Measurements from ENCODE around the gene GNS.
"Not testable (repeated sequence)": the region's sequence is repeated elsewhere in the genome, so short reads cannot be mapped to it uniquely, and the experiment has no call there.

Gene GNS

GRCh38 chr12:64695550-64695949 lies 63.7 kb downstream of the GNS start:
- DNase-seq (ENCODE audit: low spot score) = no peak

GRCh38 chr12:64694130-64695040 lies 64.8 kb downstream of the GNS start:
- DNase-seq (ENCODE audit: low spot score) = no peak

DNA sequence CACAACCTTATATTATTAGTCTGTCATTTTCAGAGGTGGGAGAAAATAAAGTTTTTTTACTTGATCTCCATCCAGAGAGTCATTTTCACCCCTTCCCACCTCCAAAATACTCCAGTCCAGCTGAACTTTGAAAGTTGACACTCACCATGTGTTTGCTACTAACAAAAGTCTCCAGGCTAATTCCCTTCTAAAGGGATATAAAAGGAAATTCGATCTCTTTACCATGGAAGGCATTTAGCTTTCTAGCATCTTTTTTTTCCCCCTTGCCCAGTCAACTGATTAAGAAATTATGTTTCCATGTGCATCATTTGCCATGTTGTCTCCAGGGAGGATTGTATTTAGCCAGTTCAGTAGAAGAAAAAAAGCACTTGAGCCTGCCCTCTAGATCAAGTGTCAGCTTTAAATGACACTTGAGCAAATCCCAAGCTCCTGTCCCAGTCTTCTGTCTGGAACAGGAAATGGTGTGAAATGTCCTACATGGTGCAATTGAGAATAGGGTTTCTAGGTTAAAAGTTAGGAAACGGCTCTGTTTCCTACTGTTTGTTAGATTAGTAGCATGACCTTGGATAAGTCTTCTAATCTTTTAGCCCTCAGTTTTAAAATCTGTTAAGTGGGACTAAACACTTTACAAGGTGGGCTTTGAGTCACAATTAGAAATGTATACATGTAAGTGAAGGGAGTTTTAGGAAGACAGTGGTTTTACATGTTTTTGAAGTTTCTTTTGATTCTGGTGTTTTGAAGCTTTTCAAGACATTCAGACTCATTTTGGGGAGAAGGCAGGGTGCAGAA lies 67.2 kb downstream of the GNS start:
- DNase-seq (ENCODE audit: low spot score) = no peak

DNA sequence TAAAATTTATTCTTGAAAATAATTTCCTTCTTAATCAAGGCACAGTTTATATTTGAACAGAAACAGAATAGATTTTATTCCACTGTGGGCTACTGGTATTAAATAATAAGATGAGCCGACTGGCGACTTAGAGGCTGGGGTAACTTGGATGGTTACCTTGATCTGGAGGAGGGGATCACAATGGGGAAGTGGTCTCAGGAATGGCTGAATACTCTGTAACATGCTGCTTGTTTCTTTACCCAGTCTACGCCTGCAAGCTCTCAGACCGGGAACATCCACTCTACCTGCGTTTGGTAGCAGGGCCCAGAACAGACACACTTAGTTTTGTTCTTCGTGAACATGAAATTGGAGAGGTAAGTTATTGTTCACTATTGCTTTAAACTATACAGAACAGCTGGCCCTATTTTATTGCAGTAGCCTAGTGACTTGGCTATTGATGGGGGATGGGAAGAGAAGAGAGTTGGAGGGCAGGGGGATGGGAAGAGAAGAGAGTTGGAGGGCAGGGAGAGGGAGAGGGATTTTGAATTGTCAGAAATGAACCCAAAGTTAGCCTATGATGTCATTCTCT lies 67.9 kb downstream of the GNS start:
- no peak for DNase-seq (ENCODE audit: low spot score)

- not testable (repeated sequence) for DNase-seq (ENCODE audit: low spot score)
Observed at GRCh38 chr12:64690236-64690635, 69.0 kb downstream of the GNS start.

DNA sequence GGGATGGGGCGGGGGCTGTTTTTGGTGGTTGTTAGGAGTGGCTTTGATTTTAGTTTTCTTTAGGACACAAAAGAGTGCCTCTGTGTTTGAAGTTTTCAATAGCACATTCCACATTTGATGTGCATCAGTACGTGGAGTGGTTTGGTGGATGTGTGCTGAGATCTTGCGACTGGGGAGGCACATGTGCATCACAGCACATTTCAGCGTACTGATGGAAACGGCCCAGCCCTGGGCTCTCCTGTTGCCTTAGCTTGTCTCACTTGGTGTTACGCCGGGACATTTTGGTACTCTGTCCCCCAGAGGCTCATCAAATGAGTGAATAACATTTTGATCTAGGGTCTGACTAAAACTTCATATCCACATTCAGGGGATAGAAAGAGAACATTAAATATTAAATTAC lies 70.5 kb downstream of the GNS start:
- no peak for DNase-seq (ENCODE audit: low spot score)

GRCh38 chr12:64688219-64688618 lies 71.0 kb downstream of the GNS start:
- DNase-seq (ENCODE audit: low spot score) = no peak

- DNase-seq (ENCODE audit: low spot score) = no peak
Observed at GRCh38 chr12:64687816-64688215, 71.4 kb downstream of the GNS start.

- DNase-seq (ENCODE audit: low spot score) = no peak
Observed at GRCh38 chr12:64685605-64686004, 73.6 kb downstream of the GNS start.

- DNase-seq (ENCODE audit: low spot score) = no peak
Observed at GRCh38 chr12:64685050-64685449, 74.2 kb downstream of the GNS start.

DNA sequence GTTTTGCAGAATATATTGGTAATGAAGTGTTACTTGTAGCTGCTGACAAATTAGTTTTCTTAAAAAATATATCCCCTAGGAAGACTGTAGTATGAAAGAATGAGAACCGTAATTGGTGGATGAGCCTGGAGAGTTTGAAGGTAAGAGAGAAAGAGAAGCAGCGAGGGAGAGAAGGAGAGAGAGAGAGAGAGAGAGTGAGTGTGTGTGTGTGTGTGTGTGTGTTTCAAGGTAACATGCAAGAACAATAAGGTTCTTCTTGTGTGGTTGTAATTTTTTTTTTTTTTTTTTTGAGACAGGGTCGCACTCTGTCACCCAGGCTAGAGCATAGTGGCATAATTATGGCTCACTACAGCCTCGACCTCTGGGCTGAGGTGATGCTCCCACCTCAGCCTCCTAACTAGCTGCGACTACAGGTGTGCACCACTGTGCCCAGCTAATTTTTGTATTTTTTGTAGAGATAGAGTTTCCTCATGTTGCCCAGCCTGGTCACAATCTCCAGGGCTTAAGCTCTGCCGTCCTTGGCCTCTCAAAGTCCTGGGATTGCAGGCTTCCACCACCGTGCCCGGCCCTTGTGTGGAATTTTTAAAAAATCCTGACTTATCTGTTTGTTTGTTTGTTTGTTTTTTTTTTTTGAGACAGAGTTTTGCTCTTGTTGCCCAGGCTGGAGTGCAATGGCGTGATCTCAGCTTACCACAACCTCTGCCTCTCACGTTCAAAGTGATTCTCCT lies 75.2 kb downstream of the GNS start:
- DNase-seq (ENCODE audit: low spot score) = no peak

DNA sequence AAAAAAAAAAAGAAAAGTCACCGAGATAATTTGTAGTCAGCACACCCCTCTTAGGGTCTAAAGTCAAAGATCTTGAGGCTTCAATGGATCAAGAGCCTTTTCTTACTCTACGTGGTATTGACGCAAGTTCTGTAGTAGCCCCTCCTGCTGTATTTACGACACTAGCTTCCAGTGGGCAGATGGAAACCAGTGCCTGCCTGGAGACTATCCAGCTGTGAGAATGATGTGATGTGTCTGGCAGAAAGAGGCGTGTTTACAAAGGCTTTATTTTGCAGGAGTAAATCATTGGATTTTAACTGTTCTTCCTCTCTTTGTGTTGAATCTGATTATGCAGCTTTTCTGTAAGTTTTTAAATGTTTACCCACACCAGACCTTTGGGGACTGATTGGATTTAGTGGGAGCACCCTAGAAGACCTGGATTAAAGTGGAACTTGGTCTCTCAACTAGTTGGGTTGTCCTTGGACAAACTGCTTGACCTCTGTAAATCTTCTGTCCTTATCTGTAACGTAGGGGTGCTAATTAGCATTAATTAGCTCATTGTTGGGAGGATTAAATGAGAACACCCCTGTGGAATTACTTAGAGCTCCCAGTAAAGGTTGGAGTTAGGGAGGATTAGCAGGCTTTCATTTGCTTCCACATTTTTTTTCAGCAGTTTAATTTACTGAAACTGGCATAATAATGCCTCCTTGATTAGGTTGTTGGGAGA lies 76.5 kb downstream of the GNS start:
- DNase-seq (ENCODE audit: low spot score) = no peak

GRCh38 chr12:64681200-64682052 lies 77.8 kb downstream of the GNS start:
- no peak for DNase-seq (ENCODE audit: low spot score)

GRCh38 chr12:64680235-64680634 lies 79.0 kb downstream of the GNS start:
- DNase-seq (ENCODE audit: low spot score) = no peak

DNA sequence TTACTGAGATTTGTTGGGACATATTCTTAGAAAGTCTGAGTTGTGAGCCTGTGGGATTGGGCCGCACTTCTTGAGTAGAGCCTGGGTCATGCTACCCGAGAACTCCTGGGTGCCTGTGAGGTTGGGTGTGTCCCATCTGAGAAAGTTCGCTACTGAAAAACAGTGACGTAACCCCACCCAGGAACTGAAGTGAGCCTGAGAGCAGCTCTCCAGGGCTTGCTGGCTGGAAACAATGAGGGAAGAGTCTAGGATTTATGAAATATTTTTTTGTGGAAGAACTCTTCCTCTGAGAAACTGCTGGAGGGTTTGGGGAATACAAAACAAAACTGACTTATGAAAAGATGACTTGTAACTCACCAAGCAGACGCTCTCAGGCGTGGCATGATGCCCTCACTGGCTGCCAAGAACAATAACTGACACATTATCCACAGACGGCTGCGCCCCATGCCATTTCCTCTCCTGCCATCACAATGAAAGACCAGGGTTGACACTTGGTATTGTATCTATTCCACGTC lies 79.7 kb downstream of the GNS start:
- DNase-seq (ENCODE audit: low spot score) = no peak

GRCh38 chr12:64678835-64679234 lies 80.4 kb downstream of the GNS start:
- DNase-seq (ENCODE audit: low spot score) = no peak

GRCh38 chr12:64678248-64678647 lies 81.0 kb downstream of the GNS start:
- DNase-seq (ENCODE audit: low spot score) = no peak

GRCh38 chr12:64675795-64676194 lies 83.4 kb downstream of the GNS start:
- DNase-seq (ENCODE audit: low spot score) = no peak

DNA sequence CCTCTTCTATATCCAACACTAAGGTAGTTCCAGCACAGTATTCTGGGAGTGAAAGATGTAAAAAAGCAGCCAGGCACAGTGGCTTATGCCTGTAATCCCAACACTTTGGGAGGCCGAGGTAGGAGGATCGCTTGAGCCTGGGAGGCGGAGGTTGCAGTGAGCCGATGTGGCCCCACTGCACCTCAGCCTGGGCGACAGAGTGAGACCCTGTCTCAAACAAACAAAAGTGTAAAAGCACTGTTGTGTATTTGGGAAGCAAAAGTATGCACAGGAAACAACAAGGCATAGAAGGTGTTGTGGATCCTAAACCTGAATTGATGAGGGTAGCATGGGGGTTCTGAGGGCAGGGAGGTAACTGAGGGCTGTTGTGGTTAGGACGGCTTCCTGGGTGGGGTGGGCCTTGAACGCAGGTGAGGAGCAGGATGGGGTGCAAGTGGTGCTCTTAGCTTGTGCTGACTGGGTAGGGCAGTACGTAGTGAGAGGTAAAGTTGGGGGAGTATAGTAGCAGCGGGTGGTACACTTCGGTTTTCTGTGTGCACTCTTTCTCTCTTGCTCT lies 84.8 kb downstream of the GNS start:
- no peak for DNase-seq (ENCODE audit: low spot score)
